B cell (primary cell): Measurements from ENCODE around the gene WDR7. TPM values are rescaled to one million over a fixed set of nuclear protein-coding genes. Genes with fewer than 3 reads are reported as not detected.

ENCODE experiments used
- ATAC-seq: fragments of 200-7000 bp; cut with Tn5 transposase; one replicate; pipeline ENCODE4 v1.10.0; 2021; ENCODE audit warnings: low read depth, mild to moderate bottlenecking, moderate number of reproducible peaks, moderate library complexity
- CTCF ChIA-PET: fragments of 350-600 bp; sonication (Branson Sonifier 250); formaldehyde crosslinking; loops from one replicate; lab custom pipeline; 2021; ENCODE audit warnings: antibody characterized with exemption, inconsistent platforms; lab: Charles Lee
- POLR2A ChIA-PET: fragments of 350-600 bp; sonication (Branson Sonifier 250); formaldehyde crosslinking; loops from one replicate; lab custom pipeline; 2021; ENCODE audit warnings: antibody characterized with exemption; lab: Charles Lee
- DNase-seq: peaks from one replicate; pipeline ENCODE4 v3.0.0; 2013
- H2AFZ ChIP-seq: 2 replicates; pipeline ENCODE4 v1.6.1; 2012; ENCODE audit warnings: mild to moderate bottlenecking, low read depth, low read length; ENCODE audit not compliant: insufficient read depth, poor library complexity, severe bottlenecking
- H3K27ac ChIP-seq, 2 donors: 1 replicate in 1 of 2; 2 replicates in 1 of 2; pipeline ENCODE4 v1.5.1; 2012 to 2013; ENCODE audit warnings: low read length in 2 of 2, mild to moderate bottlenecking in 2 of 2, moderate library complexity in 1 of 2
- H3K27me3 ChIP-seq, 4 experiments: fragments of 200-600 bp in 1 of 4; sonication (generic) in 1 of 4; replicated peaks in 1 of 4; 1 replicate in 2 of 4; 2 replicates in 2 of 4; pipeline versions ENCODE4 v1.6.1 to v1.7.0; 2013 to 2016; ENCODE audit warnings: low read length in 3 of 4, mild to moderate bottlenecking in 2 of 4, mixed read lengths in 1 of 4, moderate library complexity in 1 of 4; ENCODE audit not compliant: insufficient read depth in 4 of 4, control insufficient read depth in 3 of 4; ENCODE audit errors: control extremely low read depth in 1 of 4
- H3K36me3 ChIP-seq, 2 experiments: replicated peaks in 1 of 2; 1 replicate in 1 of 2; 2 replicates in 1 of 2; pipeline versions ENCODE4 v1.6.1 to v1.7.1; 2013; ENCODE audit warnings: low read length in 1 of 2; ENCODE audit not compliant: insufficient read depth in 2 of 2, control insufficient read depth in 1 of 2; ENCODE audit errors: control extremely low read depth in 1 of 2, extremely low read depth in 1 of 2
- H3K4me1 ChIP-seq, 2 donors: fragments of 200-600 bp in 1 of 2; sonication (generic) in 1 of 2; 1 replicate in 1 of 2; 2 replicates in 1 of 2; pipeline versions ENCODE4 v1.5.1 to v1.6.1; 2013 to 2017; ENCODE audit warnings: low read length in 2 of 2; ENCODE audit not compliant: control insufficient read depth in 2 of 2, insufficient read depth in 2 of 2
- H3K4me2 ChIP-seq: replicated peaks from 2 replicates; pipeline ENCODE3; 2012; ENCODE audit warnings: mild to moderate bottlenecking, low read depth, low read length; ENCODE audit not compliant: poor library complexity, severe bottlenecking
- H3K4me3 ChIP-seq, 5 experiments: fragments of 200-600 bp in 1 of 5; sonication (generic) in 1 of 5; 1 replicate in 3 of 5; 2 replicates in 2 of 5; pipeline versions ENCODE4 v1.5.1 to v1.7.0; 2011 to 2016; ENCODE audit warnings: low read length in 4 of 5, mild to moderate bottlenecking in 4 of 5, low read depth in 2 of 5, control low read depth in 1 of 5, moderate library complexity in 1 of 5; ENCODE audit not compliant: insufficient read depth in 1 of 5; ENCODE audit errors: control extremely low read depth in 1 of 5, extremely low read depth in 1 of 5
- H3K79me2 ChIP-seq: fragments of 200-600 bp; sonication (generic); one replicate; pipeline ENCODE4 v1.6.0; 2016; ENCODE audit warnings: low read length; ENCODE audit not compliant: control insufficient read depth, insufficient read depth
- H3K9ac ChIP-seq: fragments of 200-600 bp; sonication (generic); 2 replicates; pipeline ENCODE4 v1.6.1; 2017; ENCODE audit warnings: mild to moderate bottlenecking, low read length, moderate library complexity
- H3K9me3 ChIP-seq, 3 donors: one replicate each; pipeline versions ENCODE4 v1.6.1 to v1.7.1; 2013; ENCODE audit warnings: low read length in 2 of 3; ENCODE audit not compliant: control insufficient read depth in 2 of 3, insufficient read depth in 1 of 3; ENCODE audit errors: control extremely low read depth in 1 of 3
- H4K20me1 ChIP-seq: 2 replicates; pipeline ENCODE4 v1.6.0; 2012; ENCODE audit warnings: mild to moderate bottlenecking, low read length; ENCODE audit not compliant: insufficient read depth, control insufficient read depth, poor library complexity, severe bottlenecking
- H3K27ac Mint-ChIP-seq: one replicate; pipeline ENCODE4 v1.8.0; 2021; ENCODE audit warnings: mixed read lengths
- H3K27me3 Mint-ChIP-seq: one replicate; pipeline ENCODE4 v1.8.0; 2021; ENCODE audit warnings: mixed read lengths
- H3K4me1 Mint-ChIP-seq: one replicate; pipeline ENCODE4 v1.8.0; 2021; ENCODE audit warnings: mixed read lengths
- H3K4me3 Mint-ChIP-seq: one replicate; pipeline ENCODE4 v1.8.0; 2021; ENCODE audit warnings: mixed read lengths
- H3K9me3 Mint-ChIP-seq: one replicate; pipeline ENCODE4 v1.8.0; 2022; ENCODE audit warnings: mixed read lengths; ENCODE audit not compliant: insufficient read depth
- CTCF ChIP-seq: fragments of 200-600 bp; IDR thresholded peaks from one replicate; pipeline ENCODE4 v1.8.0; 2022; ENCODE audit warnings: antibody characterized with exemption, mild to moderate bottlenecking
- EZH2 ChIP-seq: IDR thresholded peaks from 2 replicates; pipeline ENCODE4 v1.6.1; 2012; ENCODE audit warnings: borderline replicate concordance, low read depth, mild to moderate bottlenecking, moderate library complexity, low read length; ENCODE audit not compliant: insufficient read depth, poor library complexity, severe bottlenecking
- WGBS: methylation state at CpG from one replicate; pipeline ENCODE4 v1.1.5; 2013; ENCODE audit warnings: missing lambda C conversion rate; ENCODE audit not compliant: insufficient coverage; 5-methylcytosine and 5-hydroxymethylcytosine counted together
- intact Hi-C: fragments of 100-400 bp; cut with micrococcal nuclease; formaldehyde crosslinking; loops from one replicate; pipeline ENCODE4 v1.10.0; 2022
- polyA plus RNA-seq: library from polyadenylated mRNA; depleted of rRNA; stranded (reverse); fragments of >200 nt; gene quantifications from 2 replicates; pipeline ENCODE4 v1.2.3, GENCODE V29; 2012
- total RNA-seq, 2 donors: library from RNA; stranded (reverse); fragments of 120-200 nt in 1 of 2; gene quantifications; 1 replicate in 1 of 2; 2 replicates in 1 of 2; pipeline versions ENCODE4 v1.2.3 to v1.2.4, GENCODE V29; 2013 to 2022

Gene WDR7
- total and polyA plus RNA-seq, 2 donors (not counting 1 experiment from before 2014, with no cell fraction given): 5.5 to 45.0 TPM

- ATAC-seq: no peak
- H3K4me1 Mint-ChIP-seq: peaks cover 4% of the 10 kb centered on the region
- TF ChIP-seq EZH2: no peak
- TF ChIP-seq CTCF: no peak
- WGBS: no CpG with 5 or more reads among the region's 2 CpGs
- DNase-seq: no peak
- H3K4me1 ChIP-seq: no peaks in the 10 kb centered on the region
- ChIA-PET POLR2A (no interaction called here), CTCF (interaction anchor here (0.9 to 1.3 kb wide), 2 partner anchors 147 to 1296 kb away, joined by 3 read pairs; no protein-coding TSS in a partner anchor)
- no peaks in the 10 kb centered on the region for H3K79me2 ChIP-seq
- H4K20me1 ChIP-seq: no peaks in the 10 kb centered on the region
- intact Hi-C loops: no loop called here
- H3K4me3 ChIP-seq: no peak overlapping the region
- no peak overlapping the region for H3K27ac ChIP-seq
- H3K4me3 Mint-ChIP-seq: no peak overlapping the region
- H3K36me3 ChIP-seq: peaks cover 0 to 1% of the 10 kb centered on the region in 2 experiments
- H3K27me3 ChIP-seq: no peaks in the 10 kb centered on the region
- no peak overlapping the region for H3K4me2 ChIP-seq
- no peaks in the 10 kb centered on the region for H3K9me3 ChIP-seq
- no peak overlapping the region for H3K9ac ChIP-seq
- no peaks in the 10 kb centered on the region for H3K9me3 Mint-ChIP-seq
- no peak overlapping the region for H3K27ac Mint-ChIP-seq
- no peaks in the 10 kb centered on the region for H3K27me3 Mint-ChIP-seq
- H2AFZ ChIP-seq: no peak overlapping the region
Measured at GRCh38 chr18:56711708-56712445, 60.7 kb downstream of the WDR7 start.

- no peak overlapping the region for H3K9ac ChIP-seq
- H3K9me3 ChIP-seq: no peaks in the 10 kb centered on the region
- no peak for ATAC-seq
- H2AFZ ChIP-seq: no peak overlapping the region
- 50% methylated on average over 1 of the region's 3 CpGs for WGBS
- no peaks in the 10 kb centered on the region for H3K79me2 ChIP-seq
- no peaks in the 10 kb centered on the region for H3K27me3 ChIP-seq
- H3K4me1 ChIP-seq: no peaks in the 10 kb centered on the region
- no peak overlapping the region for H3K27ac ChIP-seq
- Mint-ChIP-seq H3K9me3 (no peaks in the 10 kb centered on the region), H3K27me3 (no peaks in the 10 kb centered on the region), H3K27ac (no peak overlapping the region), H3K4me3 (no peak overlapping the region), H3K4me1 (peaks cover 4% of the 10 kb centered on the region)
- peaks cover 0 to under 1% of the 10 kb centered on the region in 2 experiments for H3K36me3 ChIP-seq
- ChIA-PET CTCF (no interaction called here), POLR2A (no interaction called here)
- no peak for DNase-seq
- H4K20me1 ChIP-seq: no peaks in the 10 kb centered on the region
- TF ChIP-seq CTCF (no peak), EZH2 (no peak)
- no peak overlapping the region for H3K4me3 ChIP-seq
- H3K4me2 ChIP-seq: no peak overlapping the region
- intact Hi-C loops: no loop called here
Measured at GRCh38 chr18:56712761-56713160, 61.6 kb downstream of the WDR7 start.
